ENCODE data around the gene ADD3. TPM values are rescaled to one million over a fixed set of nuclear protein-coding genes. Genes with fewer than 3 reads are reported as not detected.

Gene ADD3
- total and polyA plus RNA-seq, 4 donors, result 15.4 to 55.9 (median 22.8) TPM

- no peak for DNase-seq (ENCODE audit: low spot score)
- Histone ChIP-seq H3K27ac (ENCODE audit: low read depth in 1 of 2, low read length in 2 of 2) (no peak overlapping the region), H3K9ac (ENCODE audit: low read depth in 1 of 2, low read length in 2 of 2) (no peak overlapping the region), H3K36me3 (ENCODE audit: control insufficient read depth in 4 of 4, insufficient read depth in 3 of 4, low read depth in 1 of 4, low read length in 3 of 4) (no peaks in the 10 kb centered on the region), H3K4me1 (ENCODE audit: control insufficient read depth in 4 of 4, insufficient read depth in 4 of 4, low read length in 3 of 4) (no peaks in the 10 kb centered on the region), H3K4me3 (ENCODE audit: low read depth in 1 of 3, low read length in 3 of 3) (no peak overlapping the region), H3K27me3 (ENCODE audit: control insufficient read depth in 4 of 4, insufficient read depth in 4 of 4, low read length in 3 of 4) (peaks cover 0 to 5% (median 0%) of the 10 kb centered on the region in 4 donors), H3K9me3 (ENCODE audit: control insufficient read depth in 4 of 4, low read length in 3 of 4) (no peaks in the 10 kb centered on the region)
- TF ChIP-seq REST (IDR thresholded peaks at IDR 0.05) (no peak), FOXA2 (IDR thresholded peaks at IDR 0.05) (no peak), GABPA (IDR thresholded peaks at IDR 0.05 in 1 of 2, conservative IDR thresholded peaks at IDR 0.05 in 1 of 2) (no peak), HNF4A (conservative IDR thresholded peaks at IDR 0.05) (peak; percentile 71 to 75), SP1 (IDR thresholded peaks at IDR 0.05) (no peak), HNF4G (IDR thresholded peaks at IDR 0.05) (peak; percentile 53), RAD21 (IDR thresholded peaks at IDR 0.05) (peak in 1 of 2 donors; percentile 6), NR2F2 (IDR thresholded peaks at IDR 0.05) (no peak)
- WGBS, result 7% methylated on average over 10 of the region's 10 CpGs
Measured at GRCh38 chr10:110168601-110169481, 161.1 kb downstream of the ADD3 start.

GRCh38 chr10:110169586-110169985 lies 161.8 kb downstream of the ADD3 start:
- no peak for DNase-seq (ENCODE audit: low spot score)
- Histone ChIP-seq H3K27ac (ENCODE audit: low read depth in 1 of 2, low read length in 2 of 2) (no peak overlapping the region), H3K9me3 (ENCODE audit: control insufficient read depth in 4 of 4, low read length in 3 of 4) (no peaks in the 10 kb centered on the region), H3K36me3 (ENCODE audit: control insufficient read depth in 4 of 4, insufficient read depth in 3 of 4, low read depth in 1 of 4, low read length in 3 of 4) (no peaks in the 10 kb centered on the region), H3K4me1 (ENCODE audit: control insufficient read depth in 4 of 4, insufficient read depth in 4 of 4, low read length in 3 of 4) (no peaks in the 10 kb centered on the region), H3K27me3 (ENCODE audit: control insufficient read depth in 4 of 4, insufficient read depth in 4 of 4, low read length in 3 of 4) (peaks cover 0 to 5% (median 0%) of the 10 kb centered on the region in 4 donors), H3K9ac (ENCODE audit: low read depth in 1 of 2, low read length in 2 of 2) (no peak overlapping the region), H3K4me3 (ENCODE audit: low read depth in 1 of 3, low read length in 3 of 3) (no peak overlapping the region)
- 17% methylated on average over 1 of the region's 1 CpG for WGBS
- TF ChIP-seq CTCF (IDR thresholded peaks at IDR 0.05; ENCODE audit: low read depth, low read length, missing input control) (no peak), RXRA (IDR thresholded peaks at IDR 0.05) (no peak), REST (IDR thresholded peaks at IDR 0.05) (no peak), FOXA1 (IDR thresholded peaks at IDR 0.05) (no peak), GABPA (IDR thresholded peaks at IDR 0.05 in 1 of 2, conservative IDR thresholded peaks at IDR 0.05 in 1 of 2) (no peak), EGR1 (IDR thresholded peaks at IDR 0.05; ENCODE audit: low read depth in 2 of 2) (no peak), SP1 (IDR thresholded peaks at IDR 0.05) (no peak), JUND (IDR thresholded peaks at IDR 0.05) (no peak)
